Ascending aorta (tissue), 2 donors: Measurements from ENCODE around the gene FAM98C. TPM values are rescaled to one million over a fixed set of nuclear protein-coding genes. Genes with fewer than 3 reads are reported as not detected.
A peak's percentile ranks its signal among the peaks of the same experiment; 100 is the strongest.

ENCODE experiments used
- DNase-seq, 2 donors: peaks; one replicate each; pipeline ENCODE4 v3.0.0-alpha.2; 2019; ENCODE audit warnings: low spot score in 2 of 2
- H3K27ac ChIP-seq, 2 donors: fragments of 200-600 bp; sonication (generic); one replicate each; pipeline ENCODE4 v1.5.1; 2016 to 2017; ENCODE audit warnings: mild to moderate bottlenecking in 1 of 2
- H3K27me3 ChIP-seq: fragments of 200-600 bp; sonication (generic); one replicate; pipeline ENCODE4 v1.5.1; 2017
- H3K36me3 ChIP-seq, 2 donors: fragments of 200-600 bp; sonication (generic); one replicate each; pipeline ENCODE4 v1.5.1; 2016
- H3K4me1 ChIP-seq, 2 donors: fragments of 200-600 bp; sonication (generic); one replicate each; pipeline ENCODE4 v1.5.1; 2016 to 2017; ENCODE audit warnings: mild to moderate bottlenecking in 1 of 2
- H3K4me3 ChIP-seq, 2 donors: fragments of 200-600 bp; sonication (generic); one replicate each; pipeline ENCODE4 v1.5.1; 2016 to 2017; ENCODE audit warnings: mild to moderate bottlenecking in 1 of 2
- H3K9me3 ChIP-seq, 2 donors: fragments of 200-600 bp; sonication (generic); one replicate each; pipeline ENCODE4 v1.5.1; 2016
- CTCF ChIP-seq, 3 experiments: fragments of 200-600 bp in 2 of 3; fragments of 450-650 bp in 1 of 3; sonication (generic) in 2 of 3; IDR thresholded peaks; one replicate each; pipeline ENCODE4 v1.5.1; 2016 to 2019; ENCODE audit warnings: antibody characterized with exemption in 3 of 3, mild to moderate bottlenecking in 1 of 3, moderate library complexity in 1 of 3
- intact Hi-C: fragments of 100-400 bp; cut with DNase I; formaldehyde crosslinking; loops from one replicate; pipeline ENCODE4 v1.15.1; 2023
- total RNA-seq: library from RNA; depleted of rRNA; stranded (reverse); fragments of >200 nt; gene quantifications from one replicate; pipeline ENCODE4 v1.1.0, GENCODE V29; 2016

Gene FAM98C
- total RNA-seq, 1 donor from 2014 or later, result 11.1 TPM

GRCh38 chr19:38395381-38396114 lies 7.3 kb upstream of the FAM98C start:
- Histone ChIP-seq H3K36me3 (peaks cover 0 to 9% of the 10 kb centered on the region in 2 donors), H3K27ac (no peak overlapping the region), H3K27me3 (no peaks in the 10 kb centered on the region), H3K4me3 (peak overlapping the region in 1 of 2 donors; percentile 20), H3K9me3 (no peaks in the 10 kb centered on the region), H3K4me1 (no peaks in the 10 kb centered on the region)
- no peak for DNase-seq
- intact Hi-C loops, result loop anchor here (10.0 kb wide), 1 partner anchor 319 kb away; no protein-coding TSS in a partner anchor
- TF ChIP-seq CTCF (IDR thresholded peaks at IDR 0.05), result no peak

DNA sequence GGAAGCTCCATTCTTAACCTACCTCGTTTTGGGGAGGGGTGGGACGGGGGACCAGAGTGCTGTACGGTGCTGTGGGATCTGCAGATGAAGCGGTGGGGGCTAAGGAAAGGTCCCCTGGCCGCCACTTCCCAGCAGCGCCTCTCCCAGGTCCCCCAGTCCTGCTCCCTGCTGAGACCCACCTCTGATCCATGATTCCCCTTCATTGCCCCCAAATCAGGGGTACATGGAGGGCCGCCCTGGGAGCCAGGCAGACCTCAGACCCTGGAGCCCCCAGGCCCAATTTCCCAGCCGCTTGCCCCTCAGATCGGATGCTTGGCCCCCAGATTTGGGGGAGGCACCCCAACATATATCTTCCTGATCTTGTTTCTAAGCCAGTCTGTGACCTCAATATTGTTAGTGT lies 3.8 kb upstream of the FAM98C start:
- DNase-seq, result no peak
- no peak for TF ChIP-seq CTCF (IDR thresholded peaks at IDR 0.05)
- intact Hi-C loops, result loop anchor here (10.0 kb wide), 1 partner anchor 316 kb away; no protein-coding TSS in a partner anchor
- Histone ChIP-seq H3K27ac (no peak overlapping the region), H3K4me1 (peaks cover 0 to 8% of the 10 kb centered on the region in 2 donors), H3K27me3 (no peaks in the 10 kb centered on the region), H3K36me3 (no peaks in the 10 kb centered on the region), H3K9me3 (no peaks in the 10 kb centered on the region), H3K4me3 (no peak overlapping the region)

DNA sequence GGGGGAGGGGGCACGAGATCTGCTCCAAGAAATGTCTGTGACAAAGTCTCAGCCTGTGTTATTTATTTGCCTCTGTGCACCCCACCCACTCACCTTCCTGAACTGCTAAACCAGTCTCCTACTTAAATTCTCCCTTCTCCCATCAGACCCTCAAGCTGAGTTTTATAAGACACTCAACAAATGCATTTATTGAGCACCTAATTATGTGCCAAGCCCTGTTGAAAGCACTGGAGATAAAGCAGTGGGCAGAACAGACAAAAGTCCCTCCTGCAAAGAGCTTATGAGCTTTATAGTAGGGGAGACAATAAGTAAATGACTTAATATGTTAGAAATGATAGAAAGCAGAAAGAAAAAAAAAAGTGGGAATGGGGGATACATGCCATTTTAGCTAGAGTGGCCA lies 3.4 kb upstream of the FAM98C start:
- intact Hi-C loops, result loop anchor here (10.0 kb wide), 1 partner anchor 315 kb away; no protein-coding TSS in a partner anchor
- no peak for DNase-seq
- Histone ChIP-seq H3K27me3 (no peaks in the 10 kb centered on the region), H3K4me1 (peaks cover 0 to 11% of the 10 kb centered on the region in 2 donors), H3K36me3 (no peaks in the 10 kb centered on the region), H3K9me3 (no peaks in the 10 kb centered on the region), H3K4me3 (no peak overlapping the region), H3K27ac (no peak overlapping the region)
- no peak for TF ChIP-seq CTCF (IDR thresholded peaks at IDR 0.05)

DNA sequence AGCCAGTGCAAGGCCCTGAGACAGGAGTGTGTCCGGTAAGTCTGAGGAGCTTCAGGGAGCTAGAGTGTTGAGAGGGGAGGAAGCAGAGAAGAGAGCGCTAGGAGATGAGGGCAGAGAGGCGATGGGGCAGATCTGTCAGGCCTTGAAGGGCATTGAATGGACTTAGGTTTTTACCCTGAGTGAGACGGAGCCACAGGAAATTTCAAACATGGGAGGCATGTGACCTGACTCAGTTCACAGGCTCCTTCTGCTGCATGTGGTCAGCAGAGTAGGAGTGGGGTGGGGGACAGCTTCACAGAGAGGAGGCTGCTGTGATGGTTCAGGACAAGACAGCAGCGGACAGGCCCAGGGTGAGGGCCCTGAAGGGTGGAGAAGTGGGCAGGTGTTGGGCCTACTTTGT lies 2.5 kb upstream of the FAM98C start:
- intact Hi-C loops, result loop anchor here (5.0 kb wide), 1 partner anchor 502 kb away; no protein-coding TSS in a partner anchor
- no peak for DNase-seq
- Histone ChIP-seq H3K27me3 (no peaks in the 10 kb centered on the region), H3K27ac (no peak overlapping the region), H3K36me3 (peaks cover 0 to 7% of the 10 kb centered on the region in 2 donors), H3K4me1 (peaks cover 0 to 11% of the 10 kb centered on the region in 2 donors), H3K4me3 (no peak overlapping the region), H3K9me3 (no peaks in the 10 kb centered on the region)
- no peak for TF ChIP-seq CTCF (IDR thresholded peaks at IDR 0.05)

- intact Hi-C loops, result loop anchor here (5.0 kb wide), 1 partner anchor 501 kb away; no protein-coding TSS in a partner anchor
- no peak overlapping the region for H3K4me3 ChIP-seq
- no peak overlapping the region for H3K27ac ChIP-seq
- H3K4me1 ChIP-seq, result peaks cover 0 to 11% of the 10 kb centered on the region in 2 donors
- TF ChIP-seq CTCF (IDR thresholded peaks at IDR 0.05), result no peak
- H3K9me3 ChIP-seq, result no peaks in the 10 kb centered on the region
- no peaks in the 10 kb centered on the region for H3K27me3 ChIP-seq
- H3K36me3 ChIP-seq, result peaks cover 0 to 9% of the 10 kb centered on the region in 2 donors
- no peak for DNase-seq
These were observed 1.7 kb upstream of the FAM98C start for GRCh38 chr19:38401148-38401547.
